SK-N-MC (cell line): ENCODE measurements around the gene HNRNPM.

Experiments used
- EZH2 ChIP-seq: fragments of 200-600 bp; sonication (generic); IDR thresholded peaks from one replicate; pipeline ENCODE4 v1.6.1; 2017; ENCODE audit warnings: antibody characterized with exemption
- POLR2AphosphoS5 ChIP-seq: IDR thresholded peaks from 2 replicates; pipeline ENCODE4 v1.6.1; 2012; ENCODE audit warnings: mild to moderate bottlenecking, low read depth, low read length, borderline replicate concordance

DNA sequence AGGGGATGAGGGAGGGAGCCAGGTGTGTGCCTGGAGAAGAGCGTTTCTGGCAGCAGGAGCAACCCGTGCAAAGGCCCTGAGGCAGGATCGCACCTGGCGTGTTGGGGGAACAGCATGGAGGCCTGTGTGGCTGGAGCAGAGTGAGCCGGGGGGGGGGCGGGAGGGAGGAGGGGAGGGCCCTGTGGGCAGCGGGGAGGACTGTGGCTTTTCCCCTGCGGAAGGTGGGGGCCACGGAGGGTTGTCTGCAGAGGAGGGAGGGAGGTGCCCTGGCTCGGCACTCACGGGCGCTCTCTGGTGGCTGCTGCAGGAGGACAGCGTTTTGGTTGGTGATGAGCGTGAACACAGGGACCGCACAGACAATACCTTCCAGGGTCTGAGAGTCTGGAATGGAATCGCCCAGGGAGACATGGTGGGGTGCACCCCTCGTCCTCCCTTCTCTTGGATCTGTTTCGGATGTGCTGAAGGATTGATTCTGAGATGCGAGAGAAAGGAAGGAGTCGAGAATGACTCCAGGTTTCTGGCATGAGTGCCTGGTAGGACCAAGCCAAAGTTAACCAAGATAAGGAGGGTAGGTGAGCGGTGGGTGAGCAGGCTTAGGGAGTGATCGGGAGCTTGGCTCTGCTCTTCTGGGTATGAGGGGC, 48.1 kb upstream of the HNRNPM start:
- TF ChIP-seq POLR2AphosphoS5 (no peak), EZH2 (no peak)
